Pons (tissue), 1 donor: ENCODE data around the gene KCND2.
A peak's percentile ranks its signal among the peaks of the same experiment; 100 is the strongest.

Experiments
- DNase-seq: peaks from one replicate; pipeline ENCODE4 v3.0.0-alpha.2; 2016; ENCODE audit warnings: low spot score

The KCND2 gene

DNA sequence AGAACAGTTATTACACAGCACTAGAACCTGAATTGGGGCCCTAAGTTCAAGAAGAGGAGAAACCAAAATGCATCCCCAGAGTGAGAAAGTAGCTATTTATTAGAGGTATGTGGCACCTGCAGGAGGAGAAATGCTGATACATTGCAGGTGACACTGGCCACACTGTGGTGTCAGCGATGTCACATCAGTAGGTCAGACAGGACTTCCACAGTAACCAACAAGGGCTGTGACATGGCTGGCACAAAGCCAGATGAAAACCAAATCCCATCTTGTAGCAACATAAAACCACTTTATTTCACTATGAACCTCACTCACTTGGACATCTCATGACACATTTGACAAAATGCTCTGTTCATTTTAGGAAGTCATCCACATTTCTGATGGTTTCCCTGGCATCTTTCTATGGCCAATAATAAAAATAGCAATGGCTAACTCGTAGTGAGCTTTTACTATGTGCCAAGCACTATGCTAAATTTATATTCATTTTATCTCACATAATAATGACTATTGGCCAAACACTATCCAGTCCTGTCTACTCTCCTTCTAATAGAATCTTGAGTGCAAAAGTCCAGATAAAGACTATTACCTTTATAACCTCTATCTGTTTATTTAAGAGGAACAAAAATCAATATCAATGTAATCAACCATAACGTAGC, 430.7 kb downstream of the KCND2 start:
- DNase-seq, result no peak

DNA sequence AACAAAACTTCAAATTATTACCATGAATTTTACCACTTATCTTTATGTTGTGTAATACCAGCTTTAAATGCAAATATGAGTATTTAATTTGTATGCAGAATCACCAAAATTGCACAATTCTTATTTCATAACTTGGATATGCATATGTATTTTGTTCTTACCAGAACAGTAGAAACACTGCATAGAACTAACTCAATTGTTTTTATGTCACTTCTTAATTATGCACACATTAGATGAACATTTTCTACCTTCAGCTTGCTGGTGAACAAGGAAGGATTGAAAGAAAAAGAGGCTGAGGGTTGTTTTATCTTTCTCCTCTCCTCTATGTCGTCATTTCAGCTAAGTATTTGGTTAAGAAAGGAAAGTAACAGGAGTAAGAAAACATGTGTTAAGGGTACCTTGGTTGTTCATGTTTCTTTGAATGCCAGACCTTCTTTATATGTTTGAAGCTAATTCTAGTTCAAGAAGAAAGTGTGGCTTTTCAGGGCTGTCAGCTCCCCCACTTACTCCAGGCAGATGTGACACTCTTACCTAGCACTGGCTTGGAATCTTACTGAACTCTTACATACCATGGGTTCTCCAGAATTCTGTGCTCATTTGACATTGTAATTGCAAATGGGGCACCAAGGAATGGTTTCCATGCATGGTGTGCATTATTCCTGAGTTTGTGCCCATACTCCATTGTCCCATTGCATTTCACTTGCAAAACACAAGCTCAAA, 436.4 kb downstream of the KCND2 start:
- no peak for DNase-seq

DNA sequence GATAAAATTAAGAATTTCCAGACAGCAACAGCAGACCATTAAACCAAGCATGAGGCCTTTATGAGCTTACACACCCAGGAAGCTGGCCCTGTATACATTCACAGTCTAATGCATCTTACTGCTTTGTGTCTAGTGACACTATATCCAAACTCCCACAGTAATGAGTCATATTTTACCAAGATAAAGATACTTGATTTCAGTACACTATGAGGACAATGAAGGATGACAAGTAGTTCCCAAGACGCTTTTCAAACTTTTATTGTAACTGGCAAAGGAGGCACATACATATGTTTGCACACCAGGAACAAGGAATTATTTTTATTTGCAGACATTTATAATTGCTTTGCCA, 437.0 kb downstream of the KCND2 start:
- DNase-seq, result no peak

DNA sequence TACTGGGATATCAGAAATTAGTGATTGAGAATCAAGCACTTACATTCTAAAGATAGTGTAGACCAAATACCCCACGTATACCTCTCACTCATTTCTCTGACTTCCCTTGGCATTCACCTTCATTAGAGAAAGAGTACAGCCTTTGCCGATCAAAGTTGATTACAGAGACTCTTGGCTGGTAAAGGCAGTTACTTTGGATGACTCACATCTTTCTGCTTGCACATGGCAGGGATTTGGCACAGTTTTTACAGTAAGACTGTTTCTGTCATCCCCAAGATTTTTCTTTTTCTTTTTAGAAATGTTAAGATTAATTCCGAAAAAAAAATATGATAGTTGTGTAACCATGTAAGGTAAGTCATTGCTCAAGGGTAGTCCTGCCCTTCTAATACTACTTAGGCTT, 442.0 kb downstream of the KCND2 start:
- no peak for DNase-seq

- DNase-seq, result no peak
Observed at GRCh38 chr7:120716307-120716706, 443.3 kb downstream of the KCND2 start.

- no peak for DNase-seq
Observed at GRCh38 chr7:120717166-120717565, 444.2 kb downstream of the KCND2 start.

DNA sequence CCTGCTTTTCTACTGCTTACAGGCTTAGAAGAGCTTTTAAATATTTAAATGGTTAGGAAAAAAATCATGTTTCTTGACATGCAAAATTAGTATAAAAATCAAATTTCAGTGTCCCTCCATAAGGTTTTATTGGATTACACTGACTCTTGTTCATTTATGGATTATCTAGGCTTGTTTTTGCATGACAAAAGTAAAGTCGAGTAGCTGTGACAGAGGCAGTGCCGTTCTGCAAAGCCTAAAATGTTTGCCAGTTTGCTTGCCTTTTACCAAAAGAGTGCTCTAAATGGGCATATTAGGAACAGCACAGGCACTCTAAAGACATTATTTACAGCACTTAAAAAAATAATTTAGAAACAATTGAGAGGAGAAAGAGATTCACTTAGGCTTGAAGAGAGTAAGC, 445.4 kb downstream of the KCND2 start:
- DNase-seq, result no peak

DNA sequence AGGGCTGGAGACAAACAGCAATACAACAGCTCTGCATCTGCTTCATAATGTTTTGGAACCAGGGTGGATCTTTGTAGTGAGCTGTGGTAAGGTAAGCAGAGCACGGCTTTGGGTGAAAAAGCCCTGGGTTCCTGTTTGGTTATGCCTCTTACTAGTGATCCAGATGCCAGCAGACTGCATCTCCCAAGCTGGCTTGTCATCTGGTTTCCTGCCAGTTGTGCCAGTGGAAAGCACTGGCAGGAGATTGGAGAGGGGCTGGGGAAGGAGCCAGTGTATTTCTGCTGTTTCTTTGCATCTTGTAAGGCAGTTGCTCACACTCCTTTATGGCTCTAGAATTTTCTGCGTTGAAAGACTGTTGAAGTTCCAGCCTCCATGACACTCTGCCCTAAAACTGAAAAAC, 447.3 kb downstream of the KCND2 start:
- no peak for DNase-seq

DNA sequence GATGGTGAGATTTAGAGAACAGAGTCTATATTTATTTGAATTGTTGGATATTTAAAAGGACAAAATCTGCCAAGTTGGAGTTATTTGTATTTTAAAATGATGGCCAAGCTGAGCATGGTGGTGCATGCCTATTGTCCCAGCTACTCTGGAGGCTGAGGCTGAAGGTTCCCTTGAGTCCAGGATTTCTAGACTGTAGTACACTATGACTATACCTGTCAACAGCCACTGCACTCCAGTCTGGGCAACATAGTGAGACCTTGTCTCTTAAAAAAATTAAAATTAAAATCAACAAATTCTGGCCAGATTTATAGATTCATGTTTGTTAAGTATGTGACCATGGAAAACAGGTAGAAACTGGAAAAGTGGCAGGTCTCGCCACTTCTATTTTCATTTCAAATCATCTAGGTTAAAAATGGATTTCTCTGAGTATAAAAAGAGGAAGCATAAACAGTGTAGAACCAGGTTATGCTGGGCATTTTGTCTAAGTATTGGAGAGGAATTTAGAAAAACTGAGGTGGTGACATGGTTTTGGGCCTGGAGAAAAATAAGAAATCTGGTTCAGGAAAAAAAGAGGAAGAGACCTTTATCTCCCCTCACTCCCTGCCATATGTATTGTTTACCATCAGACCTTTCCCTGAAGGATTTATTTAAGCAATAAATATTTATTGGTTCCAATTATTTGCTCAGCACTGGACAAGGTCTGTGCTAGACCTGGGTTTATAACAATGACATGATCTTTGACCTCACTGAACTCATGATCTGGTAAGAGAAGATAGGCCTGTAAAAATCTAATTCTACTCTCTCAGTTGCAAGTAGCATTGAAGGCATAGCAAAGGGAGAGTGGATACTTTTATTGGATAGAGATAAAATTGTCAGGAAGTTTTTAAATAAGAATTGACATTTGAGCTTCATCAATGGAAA, 450.8 kb downstream of the KCND2 start:
- DNase-seq, result no peak

GRCh38 chr7:120724448-120724847, 451.5 kb downstream of the KCND2 start:
- DNase-seq, result no peak

- no peak for DNase-seq
Observed at GRCh38 chr7:120724955-120725354, 452.0 kb downstream of the KCND2 start.

GRCh38 chr7:120725376-120726039, 452.5 kb downstream of the KCND2 start:
- peak; percentile 73 for DNase-seq

DNA sequence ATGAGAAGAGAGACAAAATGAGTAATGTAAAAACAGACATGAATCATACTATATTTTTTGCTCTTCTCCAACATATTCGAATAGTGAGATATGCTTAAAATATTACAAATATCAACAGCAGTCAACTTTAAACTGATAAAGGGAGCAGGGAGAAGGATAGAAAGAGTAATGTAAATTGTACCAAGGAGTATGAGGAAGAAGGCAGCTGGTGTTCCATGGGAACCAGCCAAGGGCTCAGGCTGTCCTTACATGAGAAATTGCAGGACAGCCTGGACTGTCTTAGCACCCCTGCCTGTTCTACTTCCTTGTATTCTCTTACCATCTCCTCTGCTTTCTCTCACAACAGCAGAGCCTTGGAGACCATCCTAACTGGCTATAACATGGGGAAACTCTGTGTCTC, 456.3 kb downstream of the KCND2 start:
- no peak for DNase-seq

- DNase-seq, result no peak
Observed at GRCh38 chr7:120731271-120731670, 458.3 kb downstream of the KCND2 start.

GRCh38 chr7:120732256-120732655, 459.3 kb downstream of the KCND2 start:
- DNase-seq, result no peak

DNA sequence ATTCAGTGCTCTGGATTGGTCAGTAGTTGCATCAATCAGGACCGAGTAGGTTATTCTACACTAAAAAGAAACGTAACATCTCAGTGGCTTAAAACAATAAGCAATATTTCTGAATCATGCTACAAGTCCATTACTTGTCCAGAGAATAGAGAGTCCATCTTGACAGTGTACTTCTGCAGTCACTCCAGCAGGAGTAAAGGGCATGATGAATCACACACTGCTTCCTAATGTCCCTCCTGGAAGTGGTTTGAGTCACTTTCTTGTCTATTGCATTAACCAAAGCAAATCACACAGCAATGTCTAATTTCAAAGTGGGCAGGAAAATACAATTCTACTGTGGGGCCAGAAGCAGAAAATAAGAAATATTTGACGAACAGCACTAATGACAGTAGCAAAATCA, 460.2 kb downstream of the KCND2 start:
- DNase-seq, result no peak

DNA sequence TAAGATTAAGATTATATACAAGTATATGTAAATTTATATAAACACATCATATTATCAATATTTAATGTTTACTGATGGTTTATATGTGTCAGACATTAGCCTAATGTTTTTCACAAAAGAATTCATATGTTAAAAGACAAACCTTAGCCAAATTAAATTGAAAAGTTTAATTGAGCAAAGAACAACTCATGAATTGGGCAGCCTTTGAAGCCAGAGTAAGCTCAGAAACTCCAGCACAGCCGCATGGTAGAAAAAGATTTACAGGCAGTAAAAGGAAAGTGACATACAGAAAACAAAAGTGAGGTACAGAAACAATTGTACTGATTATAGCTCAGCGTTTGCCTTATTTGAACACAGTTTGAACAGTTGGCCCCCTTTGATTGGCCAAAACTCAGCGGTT, 460.9 kb downstream of the KCND2 start:
- no peak for DNase-seq

GRCh38 chr7:120735791-120736190, 462.8 kb downstream of the KCND2 start:
- DNase-seq, result no peak

GRCh38 chr7:120738816-120739215, 465.8 kb downstream of the KCND2 start:
- no peak for DNase-seq

GRCh38 chr7:120740348-120740747, 467.4 kb downstream of the KCND2 start:
- no peak for DNase-seq

DNA sequence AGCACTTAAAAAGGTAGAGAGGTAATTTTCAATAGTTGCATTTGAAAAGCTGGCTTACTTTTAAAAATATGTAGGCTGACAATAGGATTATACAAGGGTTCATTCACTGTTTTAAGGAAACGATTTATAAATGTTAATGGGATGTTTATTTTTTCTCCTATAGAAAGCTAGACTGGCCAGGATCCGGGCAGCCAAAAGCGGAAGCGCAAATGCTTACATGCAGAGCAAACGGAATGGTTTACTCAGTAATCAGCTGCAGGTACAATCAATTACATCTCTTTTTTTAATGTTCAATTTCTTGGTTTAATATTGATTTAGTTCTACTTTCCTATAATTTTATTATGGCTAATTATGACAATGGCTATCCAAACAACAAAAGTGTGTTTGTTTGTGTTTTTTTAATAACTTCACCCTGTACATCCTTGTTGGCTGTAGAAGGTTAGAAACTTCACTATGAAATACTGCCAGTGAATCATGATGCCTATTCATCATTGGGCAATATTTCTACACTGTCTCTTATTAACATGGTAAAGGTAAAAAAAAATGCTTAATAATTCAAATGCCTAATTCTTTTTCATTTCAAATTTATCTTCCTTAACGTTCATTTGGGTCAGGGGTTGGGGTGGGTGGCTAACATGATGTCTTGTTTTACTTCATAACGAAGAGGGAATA, 468.5 kb downstream of the KCND2 start:
- no peak for DNase-seq

DNA sequence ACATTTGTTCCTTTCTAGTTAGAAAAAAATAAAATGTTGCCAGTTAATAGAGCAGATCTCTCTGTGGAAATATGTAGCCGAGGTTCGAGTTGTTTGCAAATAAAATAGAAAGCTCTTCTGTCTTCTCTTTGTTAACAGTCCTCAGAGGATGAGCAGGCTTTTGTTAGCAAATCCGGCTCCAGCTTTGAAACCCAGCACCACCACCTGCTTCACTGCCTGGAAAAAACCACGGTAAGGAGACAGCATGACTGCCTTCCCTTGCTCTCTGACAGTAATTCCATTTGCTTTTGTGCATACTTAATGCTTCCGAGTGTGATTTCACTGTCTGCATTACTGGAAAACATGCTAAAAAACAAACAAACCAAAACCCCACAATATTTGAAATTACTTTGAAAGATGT, 469.4 kb downstream of the KCND2 start:
- peak; percentile 64 for DNase-seq
